ENCODE results near the gene DNAJA4.

Gene DNAJA4

DNA sequence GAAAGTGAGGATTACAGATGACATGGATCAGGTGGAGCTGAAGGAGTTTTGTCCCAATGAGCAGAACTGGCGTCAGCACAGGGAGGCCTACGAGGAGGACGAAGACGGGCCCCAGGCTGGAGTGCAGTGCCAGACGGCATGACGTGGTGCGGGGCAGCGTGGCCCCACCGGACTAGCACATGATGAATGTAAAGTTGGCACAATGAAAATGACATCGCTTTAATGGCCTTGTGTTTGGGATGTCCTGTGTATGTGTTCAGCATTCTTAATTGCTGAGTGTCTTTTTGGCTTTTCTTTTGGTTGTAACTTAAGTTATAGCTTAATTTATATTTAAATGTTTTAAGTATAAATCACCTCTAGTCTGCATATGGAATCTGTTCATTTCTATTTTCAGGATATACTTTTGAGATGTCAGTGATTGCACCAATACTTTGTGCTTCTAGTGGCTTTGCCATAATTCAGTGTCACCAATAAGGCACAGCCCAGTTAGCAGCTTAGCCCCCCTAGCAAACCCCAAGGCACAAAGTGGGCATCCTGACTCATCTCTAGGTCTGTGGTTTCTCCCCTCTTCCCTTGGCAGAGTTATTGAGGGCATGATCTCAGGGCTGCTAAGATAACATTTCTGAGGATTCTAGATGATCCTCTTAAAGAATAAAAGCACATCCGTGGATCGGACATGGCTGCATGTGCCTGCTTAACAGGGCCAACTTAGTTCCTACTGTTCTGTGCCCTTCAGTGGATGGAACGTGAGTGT lies 16.1 kb downstream of the DNAJA4 start:
- DNase-seq (ENCODE audit: low read depth in 2 of 2): no peak

DNA sequence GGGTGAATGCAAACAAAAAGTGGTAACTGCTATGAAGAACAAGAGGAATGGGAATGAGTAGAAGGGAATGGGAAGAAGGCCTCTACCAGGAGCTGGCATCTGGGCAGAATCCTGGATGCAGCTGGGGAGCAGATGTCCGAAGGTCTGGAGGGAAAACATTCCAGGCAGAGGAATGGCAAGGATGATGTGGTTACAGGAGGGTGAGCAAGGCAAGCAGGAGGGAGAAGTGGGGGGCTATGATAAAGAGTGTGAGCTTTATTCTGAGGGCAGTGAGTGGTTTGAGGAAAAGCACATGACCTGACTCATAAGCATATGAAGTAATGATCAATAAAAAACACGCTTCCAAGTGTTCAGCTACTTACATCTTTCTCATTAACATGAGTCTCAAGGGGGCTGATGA lies 18.0 kb downstream of the DNAJA4 start:
- no peak for DNase-seq (ENCODE audit: low read depth in 2 of 2)

GRCh38 chr15:78284758-78285157 lies 20.4 kb downstream of the DNAJA4 start:
- DNase-seq (ENCODE audit: low read depth in 2 of 2): no peak

GRCh38 chr15:78290222-78290621 lies 25.9 kb downstream of the DNAJA4 start:
- no peak for DNase-seq (ENCODE audit: low read depth in 2 of 2)

DNA sequence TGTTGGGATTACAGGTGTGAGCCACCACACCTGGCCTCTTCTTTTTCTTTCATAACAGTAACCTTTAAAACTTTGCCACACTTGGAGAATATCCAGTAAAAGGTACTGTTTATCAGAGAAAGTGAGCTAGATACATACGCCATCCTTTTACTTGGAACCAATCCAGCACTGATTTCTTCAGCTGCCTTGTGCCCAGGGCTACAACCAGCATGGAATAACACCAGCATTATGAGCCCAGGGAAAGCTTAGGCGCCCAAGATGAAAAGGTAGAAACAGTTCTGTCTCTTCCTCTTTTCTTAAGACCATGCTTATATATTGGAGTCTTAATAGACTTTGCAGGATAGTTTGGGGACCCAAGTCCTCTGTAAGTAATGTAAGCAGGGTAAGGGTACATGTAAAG lies 26.7 kb downstream of the DNAJA4 start:
- no peak for DNase-seq (ENCODE audit: low read depth in 2 of 2)

GRCh38 chr15:78291698-78292097 lies 27.3 kb downstream of the DNAJA4 start:
- DNase-seq (ENCODE audit: low read depth in 2 of 2): no peak

- no peak for DNase-seq (ENCODE audit: low read depth in 2 of 2)
Observed at GRCh38 chr15:78292219-78292618, 27.9 kb downstream of the DNAJA4 start.

GRCh38 chr15:78299101-78299930 lies 35.0 kb downstream of the DNAJA4 start, which contains the start of gene SKIC8:
TSS of gene SKIC8 (minus strand) at chr15:78299609. CDS start at chr15:78295686, 3,923 bp downstream.
- DNase-seq (ENCODE audit: low read depth in 2 of 2): peak; percentile 79 to 88

GRCh38 chr15:78301326-78301725 lies 37.0 kb downstream of the DNAJA4 start:
- no peak for DNase-seq (ENCODE audit: low read depth in 2 of 2)

DNA sequence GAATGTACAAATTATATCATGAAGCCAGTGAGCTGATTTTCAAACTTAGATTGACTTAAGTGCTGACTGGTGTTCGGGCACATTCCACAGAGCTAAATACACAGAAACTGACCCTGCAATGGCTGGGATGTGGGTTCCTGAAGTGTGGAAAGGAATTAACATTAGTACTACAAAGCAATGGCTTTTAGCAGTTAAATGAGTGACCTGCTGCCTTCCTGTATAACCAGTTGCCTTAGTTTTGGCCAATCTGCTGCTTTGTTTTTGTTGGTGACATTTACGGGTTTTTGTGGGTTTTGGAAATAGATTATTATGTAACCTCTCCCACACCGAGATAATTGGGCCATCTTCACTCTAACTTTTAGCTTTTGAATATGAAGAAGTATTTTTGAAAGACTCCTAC lies 37.5 kb downstream of the DNAJA4 start:
- DNase-seq (ENCODE audit: low read depth in 2 of 2): no peak

DNA sequence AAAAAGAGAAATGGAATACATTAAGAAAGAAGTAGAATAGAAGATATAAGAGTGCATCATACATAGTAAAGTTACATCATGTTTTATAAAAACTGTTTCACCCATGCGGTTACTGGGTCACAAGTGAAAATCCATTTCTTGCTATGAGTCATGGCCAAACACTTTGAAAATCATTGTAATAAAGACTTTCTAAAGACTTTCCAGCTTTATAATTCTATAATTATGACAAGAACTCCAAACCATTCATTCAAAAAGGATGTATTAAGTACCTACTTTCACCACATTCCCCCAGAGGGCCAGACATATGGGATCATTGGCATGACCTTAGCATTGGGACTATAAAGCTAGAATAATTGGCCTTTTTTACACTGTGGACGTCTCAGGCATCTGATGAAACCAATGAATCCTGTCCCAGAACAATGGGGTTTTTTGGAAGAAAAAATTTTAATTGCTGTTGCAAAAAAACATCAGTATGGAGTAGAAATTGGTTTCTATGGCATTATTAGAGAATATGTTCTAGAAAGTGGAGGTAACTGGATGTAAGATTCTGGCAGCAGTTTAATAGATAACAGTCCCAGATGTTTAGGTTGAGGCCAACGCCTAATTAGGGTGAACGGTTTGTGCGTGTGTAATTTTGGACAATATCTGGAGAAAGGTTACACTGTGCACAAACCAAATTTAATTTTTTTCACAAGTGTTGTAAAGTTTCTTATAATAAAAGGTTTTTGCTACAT lies 38.4 kb downstream of the DNAJA4 start:
- no peak for DNase-seq (ENCODE audit: low read depth in 2 of 2)

DNA sequence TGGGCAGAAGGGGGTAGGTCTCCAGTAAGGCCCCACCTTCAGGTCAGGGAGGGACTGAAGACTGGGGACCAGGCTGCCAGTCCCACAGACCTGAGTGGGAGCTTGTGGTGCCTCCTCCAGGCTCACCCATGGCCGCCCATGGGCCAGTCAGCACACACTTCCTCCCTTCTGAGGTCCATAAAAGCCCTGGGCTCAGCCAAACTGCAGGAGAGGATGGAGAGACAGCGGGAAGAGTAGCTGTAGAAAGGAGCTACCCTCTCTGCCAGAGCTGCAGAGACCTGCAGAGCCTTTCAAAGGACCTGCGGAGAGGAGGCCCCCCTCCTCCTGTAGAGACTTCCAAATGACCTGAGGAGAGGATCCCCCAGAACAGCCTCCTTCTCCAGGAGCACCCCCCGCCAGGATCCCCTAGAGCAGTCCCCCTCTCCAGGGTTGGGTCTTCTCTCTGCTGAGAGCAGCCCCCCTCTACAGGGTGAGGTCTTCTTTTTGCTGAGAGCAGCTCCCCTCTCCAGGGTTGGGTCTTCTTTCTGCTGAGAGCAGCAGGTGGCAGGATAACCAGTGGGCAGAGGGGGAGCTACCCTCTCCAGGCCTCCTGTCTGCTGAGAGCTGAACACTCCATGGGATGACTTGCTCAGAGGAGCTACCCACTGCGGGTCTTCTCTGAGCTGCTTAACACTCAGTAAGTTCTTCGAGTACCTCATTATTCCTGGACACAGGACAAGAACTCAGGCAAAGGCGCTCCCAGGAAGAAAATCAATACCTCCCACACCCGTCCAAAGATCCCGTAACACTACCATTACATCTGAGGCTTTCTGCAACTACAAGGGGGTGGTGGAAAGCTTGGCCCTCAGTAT lies 40.1 kb downstream of the DNAJA4 start:
- no peak for DNase-seq (ENCODE audit: low read depth in 2 of 2)

DNA sequence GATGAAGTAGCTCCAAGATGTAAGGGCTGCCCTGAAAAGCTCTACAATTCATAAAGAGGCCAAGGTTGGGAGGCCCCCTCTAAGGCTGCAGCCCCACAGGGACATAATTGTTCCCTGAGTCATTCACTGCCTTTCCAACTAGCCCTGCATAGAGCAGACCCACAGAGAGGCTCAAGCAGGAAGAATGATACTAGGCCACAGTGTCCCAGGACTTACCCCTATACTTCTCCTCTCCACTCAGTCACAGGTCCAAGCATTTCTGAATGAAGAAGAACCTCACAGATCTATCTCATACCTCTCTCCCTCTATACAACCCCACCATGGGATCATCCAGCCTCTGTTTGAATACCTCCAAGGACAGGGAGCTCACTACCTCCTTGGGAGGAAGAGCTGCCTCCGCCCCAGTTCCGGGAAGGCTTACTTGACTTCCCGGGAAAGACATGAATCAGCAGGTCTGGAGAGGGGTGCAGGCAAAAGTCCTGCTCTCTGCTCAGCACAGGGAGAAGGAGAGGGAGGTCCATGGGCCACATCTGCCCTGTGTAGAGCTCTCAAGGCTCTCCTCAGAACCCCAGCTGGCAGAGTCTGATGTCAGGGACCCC lies 41.9 kb downstream of the DNAJA4 start:
- DNase-seq (ENCODE audit: low read depth in 2 of 2): no peak

GRCh38 chr15:78307976-78308375 lies 43.6 kb downstream of the DNAJA4 start:
- DNase-seq (ENCODE audit: low read depth in 2 of 2): no peak

DNA sequence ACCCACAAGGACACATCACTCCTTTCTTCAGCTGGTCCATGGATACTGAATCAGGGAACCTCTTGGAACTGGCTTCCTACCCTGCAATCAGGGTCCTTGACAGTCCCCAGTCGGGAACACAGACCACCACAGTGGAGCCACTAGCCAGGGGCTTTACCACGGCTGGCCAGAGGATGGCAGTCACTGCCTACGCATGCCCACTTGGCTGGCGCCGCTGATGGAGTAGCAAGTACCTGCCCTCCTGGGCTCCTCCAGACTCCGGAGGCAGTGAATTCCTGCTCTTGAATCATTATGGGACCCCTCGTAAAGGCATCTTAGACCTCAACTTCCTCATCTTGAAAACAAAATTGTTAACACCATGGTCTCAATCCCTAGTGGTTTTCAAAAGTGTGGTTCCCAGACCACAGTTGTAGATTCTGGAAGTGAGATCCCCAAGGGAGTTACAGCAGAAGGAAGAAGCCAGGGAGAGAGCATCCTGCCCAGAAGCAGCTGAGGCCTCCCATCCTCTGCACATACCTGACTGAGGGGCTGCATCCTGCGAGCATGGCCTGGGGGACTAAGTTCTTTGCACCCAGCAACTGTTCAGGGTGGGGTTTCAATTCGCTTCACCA lies 44.2 kb downstream of the DNAJA4 start:
- DNase-seq (ENCODE audit: low read depth in 2 of 2): peak; percentile 2 to 34

- no peak for DNase-seq (ENCODE audit: low read depth in 2 of 2)
Observed at GRCh38 chr15:78311292-78311691, 46.9 kb downstream of the DNAJA4 start.

DNA sequence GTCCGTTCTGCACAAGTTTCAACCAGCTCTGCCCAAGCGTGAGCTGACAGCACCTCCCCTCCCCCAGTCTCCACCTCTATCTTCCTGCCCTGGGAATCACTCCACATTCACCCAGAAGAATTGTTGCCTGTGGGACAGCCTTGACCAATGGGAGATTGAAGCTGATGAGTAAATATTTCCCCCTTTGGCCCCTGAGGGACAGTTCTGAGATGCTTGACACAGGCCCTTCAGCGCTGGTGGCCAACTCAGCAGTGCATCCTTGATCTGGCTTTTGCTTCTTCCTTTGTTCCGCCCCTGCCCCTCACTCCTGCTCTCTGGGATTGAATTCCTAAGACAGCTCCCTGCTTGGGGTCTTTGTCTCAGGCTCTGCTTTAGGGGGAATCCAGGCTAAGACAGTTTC lies 48.2 kb downstream of the DNAJA4 start:
- no peak for DNase-seq (ENCODE audit: low read depth in 2 of 2)

DNA sequence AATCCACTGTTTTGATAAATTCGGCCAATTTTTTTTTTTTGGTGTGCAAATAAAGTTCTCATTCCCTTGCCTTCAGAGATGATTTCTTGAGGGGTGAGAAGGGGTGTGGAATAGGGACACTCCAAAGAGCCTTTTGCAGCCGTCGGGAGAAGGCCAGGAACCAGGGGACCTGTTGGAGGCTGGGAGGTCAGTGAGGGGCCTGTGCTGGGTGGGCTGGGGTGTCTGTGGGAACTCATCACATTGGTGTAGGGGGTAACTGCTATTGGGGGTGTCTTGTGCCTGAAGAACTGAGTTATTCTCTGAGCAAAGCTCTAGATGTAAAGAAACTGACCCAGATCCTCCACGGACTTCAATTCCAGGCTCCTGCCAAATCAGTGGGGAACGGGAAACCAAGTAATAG lies 48.6 kb downstream of the DNAJA4 start:
- no peak for DNase-seq (ENCODE audit: low read depth in 2 of 2)

- no peak for DNase-seq (ENCODE audit: low read depth in 2 of 2)
Observed at GRCh38 chr15:78313383-78313782, 49.0 kb downstream of the DNAJA4 start.

- no peak for DNase-seq (ENCODE audit: low read depth in 2 of 2)
Observed at GRCh38 chr15:78314181-78314581, 49.8 kb downstream of the DNAJA4 start.
